ENCODE results near the gene BZW1.

Gene BZW1

DNA sequence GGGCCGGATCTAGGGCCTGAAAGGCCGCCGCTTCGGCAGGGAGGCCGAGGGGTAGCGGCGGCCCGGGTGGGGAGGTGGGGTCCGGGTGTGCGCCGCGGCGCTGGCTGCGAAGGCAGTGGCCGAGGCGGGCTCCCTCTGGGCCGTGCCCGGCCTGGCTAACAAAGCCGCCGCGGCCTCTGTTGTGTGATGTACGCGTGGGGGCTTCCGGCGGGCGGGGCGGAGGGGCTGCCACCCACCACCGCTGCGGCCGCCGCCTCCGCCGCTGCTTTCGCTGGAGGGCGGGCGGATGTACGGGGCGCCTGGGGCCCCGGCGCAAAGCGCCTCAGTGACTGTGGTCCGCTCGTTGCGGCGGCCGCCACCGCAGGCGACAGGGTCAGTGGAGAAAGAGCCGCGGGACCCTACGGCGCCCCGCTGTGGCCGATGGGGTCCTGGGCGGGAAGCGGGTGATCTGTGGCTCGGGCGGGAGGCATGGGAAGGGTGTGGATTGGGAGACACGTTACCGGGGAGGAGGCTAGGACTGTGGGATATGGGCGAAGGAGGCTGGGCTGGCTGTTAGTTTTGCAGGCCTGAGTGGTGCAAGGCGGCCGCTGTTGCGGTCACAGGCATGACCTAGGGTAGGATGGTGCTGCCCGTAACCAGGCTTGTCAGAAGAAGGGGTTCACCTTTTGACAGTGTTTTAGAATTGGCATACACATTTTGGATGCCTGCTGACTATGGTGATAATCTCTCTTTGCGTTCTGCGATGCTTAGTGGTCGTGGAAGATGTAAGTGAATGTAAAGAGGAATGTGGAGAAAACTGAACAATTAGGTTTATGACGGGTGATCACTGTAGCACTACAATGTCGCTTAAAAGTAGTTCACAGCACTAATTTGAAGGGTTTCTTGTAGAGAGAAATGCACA, 662 bp downstream of the BZW1 start (continued):
- TF ChIP-seq, protein P1, sequence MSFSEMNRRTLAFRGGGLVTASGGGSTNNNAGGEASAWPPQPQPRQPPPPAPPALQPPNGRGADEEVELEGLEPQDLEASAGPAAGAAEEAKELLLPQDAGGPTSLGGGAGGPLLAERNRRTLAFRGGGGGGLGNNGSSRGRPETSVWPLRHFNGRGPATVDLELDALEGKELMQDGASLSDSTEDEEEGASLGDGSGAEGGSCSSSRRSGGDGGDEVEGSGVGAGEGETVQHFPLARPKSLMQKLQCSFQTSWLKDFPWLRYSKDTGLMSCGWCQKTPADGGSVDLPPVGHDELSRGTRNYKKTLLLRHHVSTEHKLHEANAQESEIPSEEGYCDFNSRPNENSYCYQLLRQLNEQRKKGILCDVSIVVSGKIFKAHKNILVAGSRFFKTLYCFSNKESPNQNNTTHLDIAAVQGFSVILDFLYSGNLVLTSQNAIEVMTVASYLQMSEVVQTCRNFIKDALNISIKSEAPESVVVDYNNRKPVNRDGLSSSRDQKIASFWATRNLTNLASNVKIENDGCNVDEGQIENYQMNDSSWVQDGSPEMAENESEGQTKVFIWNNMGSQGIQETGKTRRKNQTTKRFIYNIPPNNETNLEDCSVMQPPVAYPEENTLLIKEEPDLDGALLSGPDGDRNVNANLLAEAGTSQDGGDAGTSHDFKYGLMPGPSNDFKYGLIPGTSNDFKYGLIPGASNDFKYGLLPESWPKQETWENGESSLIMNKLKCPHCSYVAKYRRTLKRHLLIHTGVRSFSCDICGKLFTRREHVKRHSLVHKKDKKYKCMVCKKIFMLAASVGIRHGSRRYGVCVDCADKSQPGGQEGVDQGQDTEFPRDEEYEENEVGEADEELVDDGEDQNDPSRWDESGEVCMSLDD (tag by site-specific recombination; IDR thresholded peaks at IDR 0.05) = no peak
- no peak for TF ChIP-seq ZNF621 (tag by site-specific recombination; IDR thresholded peaks at IDR 0.05)
- no peak; the same call in 1 of the 2 replicates for TF ChIP-seq ZEB2 (tag by site-specific recombination; IDR thresholded peaks at IDR 0.05)
- TF ChIP-seq SP2 (tag by site-specific recombination; IDR thresholded peaks at IDR 0.05) = peak; percentile 70
- TF ChIP-seq ZNF366 (tag by site-specific recombination; conservative IDR thresholded peaks at IDR 0.05) = no peak
- no peak for TF ChIP-seq RBAK (tag by site-specific recombination; IDR thresholded peaks at IDR 0.05)
- TF ChIP-seq ZNF354C (tag by site-specific recombination; IDR thresholded peaks at IDR 0.05; ENCODE audit: borderline replicate concordance, low read depth) = no peak
- TF ChIP-seq ZNF558 (tag by site-specific recombination; IDR thresholded peaks at IDR 0.05) = no peak
- TF ChIP-seq ZNF660 (tag by site-specific recombination; IDR thresholded peaks at IDR 0.05) = no peak
- TF ChIP-seq, protein P2, sequence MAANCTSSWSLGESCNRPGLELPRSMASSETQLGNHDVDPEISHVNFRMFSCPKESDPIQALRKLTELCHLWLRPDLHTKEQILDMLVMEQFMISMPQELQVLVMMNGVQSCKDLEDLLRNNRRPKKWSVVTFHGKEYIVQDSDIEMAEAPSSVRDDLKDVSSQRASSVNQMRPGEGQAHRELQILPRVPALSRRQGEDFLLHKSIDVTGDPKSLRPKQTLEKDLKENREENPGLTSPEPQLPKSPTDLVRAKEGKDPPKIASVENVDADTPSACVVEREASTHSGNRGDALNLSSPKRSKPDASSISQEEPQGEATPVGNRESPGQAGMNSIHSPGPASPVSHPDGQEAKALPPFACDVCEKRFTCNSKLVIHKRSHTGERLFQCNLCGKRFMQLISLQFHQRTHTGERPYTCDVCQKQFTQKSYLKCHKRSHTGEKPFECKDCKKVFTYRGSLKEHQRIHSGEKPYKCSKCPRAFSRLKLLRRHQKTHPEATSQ (tag by site-specific recombination; IDR thresholded peaks at IDR 0.05) = no peak
- TF ChIP-seq ZNF76 (tag by site-specific recombination; IDR thresholded peaks at IDR 0.05; ENCODE audit: borderline replicate concordance, low read depth) = peak; percentile 87
- peak; percentile 52; the same call in 1 of the 2 replicates for TF ChIP-seq ZBTB8A (tag by site-specific recombination; IDR thresholded peaks at IDR 0.05)
- peak; percentile 41; the same call in 1 of the 2 replicates for TF ChIP-seq EGR2 (tag by site-specific recombination; IDR thresholded peaks at IDR 0.05; ENCODE audit: low read depth)
- no peak for TF ChIP-seq ZNF140 (tag by site-specific recombination; IDR thresholded peaks at IDR 0.05)
- no peak for TF ChIP-seq ZNF521 (tag by site-specific recombination; IDR thresholded peaks at IDR 0.05)
- no peak for TF ChIP-seq OSR2 (tag by site-specific recombination; IDR thresholded peaks at IDR 0.05)
- TF ChIP-seq ZNF514 (tag by site-specific recombination; IDR thresholded peaks at IDR 0.05) = no peak
- peak; percentile 17; the same call in 1 of the 2 replicates for TF ChIP-seq GLIS1 (tag by site-specific recombination; IDR thresholded peaks at IDR 0.05)
- no peak for TF ChIP-seq ZNF146 (tag by site-specific recombination; IDR thresholded peaks at IDR 0.05)
- TF ChIP-seq ZXDB (tag by site-specific recombination; IDR thresholded peaks at IDR 0.05) = peak; percentile 18; the same call in 1 of the 2 replicates
- TF ChIP-seq, protein P3, sequence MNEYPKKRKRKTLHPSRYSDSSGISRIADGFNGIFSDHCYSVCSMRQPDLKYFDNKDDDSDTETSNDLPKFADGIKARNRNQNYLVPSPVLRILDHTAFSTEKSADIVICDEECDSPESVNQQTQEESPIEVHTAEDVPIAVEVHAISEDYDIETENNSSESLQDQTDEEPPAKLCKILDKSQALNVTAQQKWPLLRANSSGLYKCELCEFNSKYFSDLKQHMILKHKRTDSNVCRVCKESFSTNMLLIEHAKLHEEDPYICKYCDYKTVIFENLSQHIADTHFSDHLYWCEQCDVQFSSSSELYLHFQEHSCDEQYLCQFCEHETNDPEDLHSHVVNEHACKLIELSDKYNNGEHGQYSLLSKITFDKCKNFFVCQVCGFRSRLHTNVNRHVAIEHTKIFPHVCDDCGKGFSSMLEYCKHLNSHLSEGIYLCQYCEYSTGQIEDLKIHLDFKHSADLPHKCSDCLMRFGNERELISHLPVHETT (tag by site-specific recombination; IDR thresholded peaks at IDR 0.05) = 0 out of 2 replicates have a peak, but pooled peaks have one; percentile 22
- no peak for TF ChIP-seq BCL11A (tag by site-specific recombination; IDR thresholded peaks at IDR 0.05; ENCODE audit: low read depth)
- TF ChIP-seq MZF1 (tag by site-specific recombination; IDR thresholded peaks at IDR 0.05; ENCODE audit: borderline replicate concordance) = no peak
- peak; percentile 84 for TF ChIP-seq ZFHX2 (tag by site-specific recombination; conservative IDR thresholded peaks at IDR 0.05)
- peak; percentile 91 for TF ChIP-seq ZBTB20 (tag by site-specific recombination; IDR thresholded peaks at IDR 0.05)
- TF ChIP-seq, protein P4, sequence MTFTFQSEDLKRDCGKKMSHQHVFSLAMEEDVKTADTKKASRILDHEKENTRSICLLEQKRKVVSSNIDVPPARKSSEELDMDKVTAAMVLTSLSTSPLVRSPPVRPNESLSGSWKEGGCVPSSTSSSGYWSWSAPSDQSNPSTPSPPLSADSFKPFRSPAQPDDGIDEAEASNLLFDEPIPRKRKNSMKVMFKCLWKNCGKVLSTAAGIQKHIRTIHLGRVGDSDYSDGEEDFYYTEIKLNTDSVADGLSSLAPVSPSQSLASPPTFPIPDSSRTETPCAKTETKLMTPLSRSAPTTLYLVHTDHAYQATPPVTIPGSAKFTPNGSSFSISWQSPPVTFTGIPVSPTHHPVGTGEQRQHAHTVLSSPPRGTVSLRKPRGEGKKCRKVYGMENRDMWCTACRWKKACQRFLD (tag by site-specific recombination; IDR thresholded peaks at IDR 0.05) = no peak
- no peak for TF ChIP-seq WT1 (tag by site-specific recombination; IDR thresholded peaks at IDR 0.05)
- TF ChIP-seq ZNF585B (tag by site-specific recombination; IDR thresholded peaks at IDR 0.05) = no peak
- TF ChIP-seq ZSCAN30 (tag by site-specific recombination; IDR thresholded peaks at IDR 0.05) = no peak
- TF ChIP-seq ZIC2 (tag by site-specific recombination; IDR thresholded peaks at IDR 0.05) = peak; percentile 81
- TF ChIP-seq ZSCAN23 (tag by site-specific recombination; IDR thresholded peaks at IDR 0.05) = no peak
- TF ChIP-seq, protein P5, sequence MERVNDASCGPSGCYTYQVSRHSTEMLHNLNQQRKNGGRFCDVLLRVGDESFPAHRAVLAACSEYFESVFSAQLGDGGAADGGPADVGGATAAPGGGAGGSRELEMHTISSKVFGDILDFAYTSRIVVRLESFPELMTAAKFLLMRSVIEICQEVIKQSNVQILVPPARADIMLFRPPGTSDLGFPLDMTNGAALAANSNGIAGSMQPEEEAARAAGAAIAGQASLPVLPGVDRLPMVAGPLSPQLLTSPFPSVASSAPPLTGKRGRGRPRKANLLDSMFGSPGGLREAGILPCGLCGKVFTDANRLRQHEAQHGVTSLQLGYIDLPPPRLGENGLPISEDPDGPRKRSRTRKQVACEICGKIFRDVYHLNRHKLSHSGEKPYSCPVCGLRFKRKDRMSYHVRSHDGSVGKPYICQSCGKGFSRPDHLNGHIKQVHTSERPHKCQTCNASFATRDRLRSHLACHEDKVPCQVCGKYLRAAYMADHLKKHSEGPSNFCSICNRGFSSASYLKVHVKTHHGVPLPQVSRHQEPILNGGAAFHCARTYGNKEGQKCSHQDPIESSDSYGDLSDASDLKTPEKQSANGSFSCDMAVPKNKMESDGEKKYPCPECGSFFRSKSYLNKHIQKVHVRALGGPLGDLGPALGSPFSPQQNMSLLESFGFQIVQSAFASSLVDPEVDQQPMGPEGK (tag by site-specific recombination; IDR thresholded peaks at IDR 0.05) = peak; percentile 55
- TF ChIP-seq ZNF121 (tag by site-specific recombination; IDR thresholded peaks at IDR 0.05) = no peak

Measured in HEK293 (cell line).